ENCODE measurements around the gene ALDH16A1.

The ALDH16A1 gene

DNA sequence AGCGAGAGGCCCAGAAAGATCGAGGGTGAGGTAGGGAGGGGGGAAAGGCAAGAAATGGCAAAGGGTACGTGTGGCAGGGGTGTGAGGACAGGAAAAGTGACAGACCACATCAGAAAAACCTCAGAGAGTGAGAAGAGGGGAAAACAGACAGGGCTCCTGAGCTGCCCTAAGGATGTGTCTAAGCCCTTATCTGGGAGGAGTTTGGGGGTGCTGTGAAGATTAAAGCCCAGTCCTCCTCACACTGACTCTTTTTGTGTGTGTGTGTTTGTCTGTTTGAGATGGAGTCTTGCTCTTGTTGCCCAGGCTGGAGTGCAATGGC is 29.1 kb upstream of the ALDH16A1 start:
- no peak for DNase-seq (ENCODE audit: low read depth)

DNA sequence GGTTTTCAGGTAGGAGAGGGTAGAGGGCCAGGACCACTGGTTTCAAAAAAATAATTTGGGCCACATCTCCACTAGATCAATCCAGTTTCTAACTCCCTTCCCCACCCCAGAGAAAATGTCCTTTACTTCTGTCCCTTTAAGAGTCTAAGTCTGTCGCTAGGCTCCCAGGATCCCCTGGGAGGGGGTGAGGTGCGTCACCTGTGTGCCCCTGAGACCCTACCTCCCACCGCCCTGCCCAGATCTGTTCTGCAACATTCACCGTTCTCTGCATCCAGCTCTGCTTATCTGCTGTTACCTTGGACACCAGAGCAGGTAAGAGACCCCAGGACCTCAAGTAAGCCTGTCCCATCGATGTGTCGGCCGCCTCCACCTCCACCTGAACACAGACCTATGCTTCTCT is 27.8 kb upstream of the ALDH16A1 start, which contains the start of gene GFY:
GFY (plus strand) TSS at position 211 of the 400 bp plus-strand sequence. CDS start 1,043 bp downstream, outside the sequence.
- no peak for DNase-seq (ENCODE audit: low read depth)

- no peak for DNase-seq (ENCODE audit: low read depth)
Measured at GRCh38 chr19:49425922-49426592, 27.0 kb upstream of the ALDH16A1 start.

- DNase-seq (ENCODE audit: low read depth), result no peak
Measured at GRCh38 chr19:49427339-49427738, 25.7 kb upstream of the ALDH16A1 start.

DNA sequence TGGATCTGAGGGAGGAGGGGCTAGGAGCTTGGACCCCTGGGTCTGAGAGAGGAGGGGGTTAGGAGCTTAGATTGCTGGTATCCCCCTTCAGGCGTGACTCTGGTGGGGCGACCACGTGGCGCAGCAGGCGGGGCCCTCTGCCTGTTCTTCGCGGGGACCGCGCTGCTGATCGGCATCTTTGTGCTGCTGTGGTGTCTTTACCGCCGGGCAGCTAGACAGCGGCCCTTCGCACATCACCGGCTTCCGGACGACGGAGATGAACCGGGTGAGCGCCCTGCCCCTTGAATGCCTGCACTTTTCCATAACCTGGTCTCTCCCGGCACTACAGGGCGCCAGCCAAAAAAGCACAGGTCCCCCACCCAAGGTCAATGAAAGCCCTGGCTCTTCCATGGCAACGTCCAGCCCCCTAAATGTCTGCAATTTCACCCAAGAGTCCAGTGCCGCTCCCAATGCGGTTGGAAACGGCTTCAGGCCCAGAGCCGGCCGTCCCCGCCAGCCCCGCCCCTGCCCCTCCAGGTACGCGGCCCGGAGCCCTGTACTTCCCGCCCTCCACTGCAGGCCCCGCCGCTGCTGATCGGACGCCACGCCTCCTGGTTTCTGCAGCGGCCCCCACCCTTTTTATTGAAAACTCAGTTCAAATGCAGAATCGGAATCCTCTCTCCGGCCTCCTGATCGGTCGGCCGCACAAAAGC is 25.0 kb upstream of the ALDH16A1 start:
- no peak for DNase-seq (ENCODE audit: low read depth)

DNA sequence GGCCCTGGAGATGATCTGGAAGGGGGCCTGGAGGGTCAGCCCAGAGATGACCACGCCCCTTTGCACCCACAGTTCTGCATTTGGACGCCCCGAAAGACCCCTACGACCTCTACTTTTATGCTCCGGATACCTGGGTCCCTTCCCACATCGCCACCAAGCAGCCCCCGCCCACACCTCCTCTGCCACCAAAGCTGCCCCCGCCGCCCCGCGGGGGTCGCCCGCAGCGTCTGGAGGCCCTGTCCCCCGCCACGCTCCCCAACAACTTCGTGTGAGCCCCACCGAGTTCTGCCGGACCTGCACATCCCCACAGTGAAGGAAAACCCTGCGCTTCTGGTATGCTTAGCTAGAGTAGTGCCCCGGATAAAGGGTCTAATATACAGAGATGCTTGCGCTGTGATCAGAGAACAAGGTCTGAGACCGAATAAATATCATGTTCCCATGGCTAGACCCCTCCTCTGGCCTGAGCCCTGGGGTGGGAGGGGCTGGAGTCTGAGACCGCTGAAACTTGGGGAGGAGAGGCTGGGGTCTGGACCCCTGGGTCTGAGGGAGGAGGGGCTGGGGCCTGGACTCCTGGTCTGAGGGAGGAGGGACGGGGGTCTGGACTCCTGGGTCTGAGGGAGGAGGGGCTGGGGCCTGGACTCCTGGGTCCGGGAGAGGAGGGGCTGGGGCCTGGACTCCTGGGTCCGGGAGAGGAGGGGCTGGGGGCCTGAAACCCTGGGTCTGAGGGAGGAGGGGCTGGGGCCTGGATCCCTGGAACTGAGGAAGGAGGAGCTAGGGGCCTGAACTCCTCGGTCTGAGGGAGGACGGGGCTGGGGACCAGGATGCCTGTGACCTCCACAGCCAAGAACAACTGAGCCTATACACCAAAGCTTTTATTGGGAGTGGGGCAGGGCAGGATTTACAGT is 24.2 kb upstream of the ALDH16A1 start:
- no peak for DNase-seq (ENCODE audit: low read depth)

DNA sequence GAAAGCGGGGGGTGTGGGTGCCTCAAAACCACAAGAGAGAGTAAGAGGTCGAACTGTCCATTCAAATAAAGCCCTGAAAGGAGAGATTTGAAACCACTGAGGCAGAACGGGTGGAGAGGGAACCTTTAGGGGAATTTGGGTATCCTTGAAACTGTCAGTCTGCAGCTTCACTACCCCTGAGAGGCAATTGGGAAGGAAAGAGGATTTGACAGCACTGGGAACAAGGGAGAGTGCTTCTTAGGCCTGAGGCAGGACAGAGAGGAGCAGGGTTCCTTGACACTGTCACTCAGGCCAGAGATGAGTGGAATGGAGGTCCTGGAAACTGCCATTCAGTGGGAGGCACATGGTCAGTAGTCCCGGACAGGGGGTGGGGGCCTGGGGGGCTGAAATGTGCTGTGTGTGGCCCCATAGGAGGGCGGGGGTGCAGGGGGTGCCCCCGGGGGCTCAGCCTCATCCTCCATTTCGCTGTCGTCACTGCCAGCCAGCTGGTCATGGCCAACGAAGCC is 22.8 kb upstream of the ALDH16A1 start:
- DNase-seq (ENCODE audit: low read depth), result no peak

DNA sequence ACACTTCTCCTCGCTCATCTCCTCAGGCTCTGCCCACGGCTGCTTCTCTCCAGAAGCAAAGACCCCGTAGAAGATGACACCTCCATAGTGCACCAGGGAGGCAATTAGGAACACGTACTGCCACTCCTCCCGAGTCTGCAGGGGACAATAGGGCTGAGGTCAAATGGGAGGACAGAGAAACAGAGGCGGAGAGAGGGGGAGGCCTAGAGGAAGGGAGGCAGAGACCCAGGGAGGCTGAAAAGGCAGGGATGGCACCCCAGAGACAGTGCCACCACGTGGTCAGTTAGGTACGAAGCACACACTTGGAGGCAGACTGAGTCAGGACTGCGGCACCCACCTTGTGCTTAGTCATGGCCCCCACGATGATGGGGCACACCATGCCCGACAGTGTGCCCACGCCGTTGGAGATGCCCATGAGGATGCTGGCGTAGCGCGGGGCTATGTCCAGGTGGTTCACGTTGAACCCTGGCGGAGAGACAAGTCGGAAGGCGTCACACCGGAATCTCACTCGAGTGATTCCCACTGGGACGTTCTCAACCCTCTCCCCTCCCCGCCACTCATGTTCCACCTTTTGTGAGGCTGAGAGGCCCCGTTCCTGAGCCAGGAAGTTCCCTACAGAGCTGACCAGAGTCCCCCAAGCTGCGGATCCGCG is 22.2 kb upstream of the ALDH16A1 start:
- DNase-seq (ENCODE audit: low read depth), result no peak

DNA sequence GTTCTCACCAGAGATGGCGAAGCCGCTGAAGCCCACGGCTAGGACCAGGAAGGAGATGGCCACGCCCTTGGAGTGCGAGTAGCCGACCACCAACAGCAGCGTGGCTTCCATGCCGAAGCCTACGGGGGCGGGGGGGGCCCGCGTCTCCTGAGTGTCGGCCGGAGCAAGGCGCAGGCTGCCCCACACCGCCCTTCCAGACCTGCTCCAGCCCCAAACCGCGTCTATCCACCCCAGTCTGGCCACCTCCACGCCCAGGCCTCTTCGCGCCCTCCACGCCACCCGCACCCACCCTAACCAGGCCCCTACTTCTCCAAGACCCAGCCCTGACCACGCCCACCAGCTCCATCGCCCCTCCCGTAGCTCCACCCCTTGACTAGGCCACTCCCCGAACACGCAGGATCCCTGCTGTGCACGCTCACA is 21.7 kb upstream of the ALDH16A1 start:
- no peak for DNase-seq (ENCODE audit: low read depth)

DNA sequence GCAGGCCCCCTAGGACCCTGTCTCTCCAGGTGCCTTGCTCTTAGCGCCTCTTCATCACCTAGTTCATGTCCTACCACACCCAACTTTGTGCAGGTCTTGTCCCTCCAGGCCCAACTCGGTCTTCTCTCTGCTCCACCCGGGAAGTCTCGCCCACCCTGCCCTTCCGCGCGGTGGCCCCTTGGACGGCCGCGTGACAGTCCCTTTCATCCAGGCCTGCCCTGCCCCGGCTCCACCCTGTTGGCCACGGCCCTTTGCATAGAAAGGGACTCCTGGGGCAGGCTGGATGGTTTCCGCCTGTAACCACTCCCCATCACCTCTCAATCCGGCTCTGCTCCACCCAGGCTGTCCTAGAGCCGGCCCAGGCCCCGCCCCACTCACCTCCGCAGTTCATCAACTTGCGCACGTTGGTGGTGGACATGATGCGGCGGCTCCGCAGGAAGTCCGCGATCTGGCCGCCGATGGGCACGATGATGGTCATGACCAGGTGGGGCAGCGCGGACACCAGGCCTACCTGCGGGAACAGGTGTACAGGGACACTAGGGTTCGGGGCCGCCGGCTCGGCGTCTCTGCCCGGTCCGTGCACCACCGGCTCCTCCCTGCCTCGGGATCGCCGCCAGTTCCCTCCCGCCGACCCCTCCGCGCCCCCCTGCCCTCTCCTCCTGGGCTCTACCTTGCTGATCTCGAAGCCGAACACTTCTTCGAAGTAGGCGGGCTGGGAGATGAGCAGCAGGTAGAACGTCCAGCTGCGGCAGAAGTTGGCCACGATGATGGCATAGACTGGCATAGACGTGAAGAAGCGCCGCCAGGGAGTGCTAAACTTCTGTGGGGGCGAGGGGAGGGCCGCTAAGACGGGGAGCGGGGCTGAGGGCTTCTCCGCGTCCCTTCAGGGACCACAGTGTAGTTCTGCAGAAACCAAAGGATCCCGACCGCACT is 20.6 kb upstream of the ALDH16A1 start:
- no peak for DNase-seq (ENCODE audit: low read depth)

GRCh38 chr19:49433240-49433901 is 19.7 kb upstream of the ALDH16A1 start:
- DNase-seq (ENCODE audit: low read depth), result no peak

DNA sequence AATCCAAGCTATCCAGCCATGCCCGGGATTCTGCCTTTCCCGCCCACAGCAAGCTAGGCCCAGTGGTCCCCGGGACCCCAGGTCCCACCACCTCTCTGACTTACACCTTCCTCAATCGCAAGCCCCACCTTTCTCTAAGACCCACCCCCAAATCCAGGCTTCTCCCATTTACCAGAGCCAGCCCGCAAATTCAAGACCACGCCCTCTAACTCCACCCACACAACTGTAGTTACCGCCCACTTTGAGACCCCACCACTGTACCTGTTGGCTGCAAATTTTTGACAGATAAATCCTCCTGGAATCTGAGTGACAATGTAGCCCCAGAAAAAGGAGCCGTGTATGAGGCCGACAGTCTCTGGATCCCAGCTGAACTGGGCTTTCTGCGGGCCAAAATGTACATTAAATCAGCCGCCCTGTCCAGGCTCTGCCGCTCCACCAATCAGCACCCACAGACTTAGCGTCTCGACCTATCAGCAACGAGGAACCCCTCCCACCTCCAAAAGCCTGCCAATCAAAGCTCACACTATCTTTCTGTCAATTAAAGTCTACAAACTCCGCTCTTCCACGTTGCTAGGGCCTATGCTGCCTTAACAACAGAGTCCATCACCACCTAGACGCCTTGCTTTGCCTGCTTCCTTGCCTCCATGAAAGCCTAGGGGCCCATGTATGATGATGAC is 18.0 kb upstream of the ALDH16A1 start:
- DNase-seq (ENCODE audit: low read depth), result no peak

DNA sequence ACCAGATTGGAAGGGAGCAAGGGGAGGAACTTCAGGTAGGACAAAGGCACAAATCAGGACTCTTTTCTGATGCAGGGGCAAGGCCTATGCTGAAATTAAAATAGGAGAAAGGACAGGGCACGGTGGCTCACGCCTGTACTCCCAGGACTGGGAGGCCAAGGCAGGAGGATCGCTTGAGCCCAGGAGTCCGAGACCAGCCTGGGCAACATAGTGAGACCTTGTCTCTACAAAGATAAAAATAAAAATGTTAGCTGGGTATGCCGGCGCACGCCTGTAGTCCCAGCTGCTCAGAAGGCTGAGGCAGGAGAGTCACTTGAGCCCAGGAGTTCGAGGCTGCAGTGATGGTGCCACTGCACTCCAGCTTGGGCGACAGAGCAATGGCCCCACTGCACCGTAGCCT is 17.4 kb upstream of the ALDH16A1 start:
- no peak for DNase-seq (ENCODE audit: low read depth)

DNA sequence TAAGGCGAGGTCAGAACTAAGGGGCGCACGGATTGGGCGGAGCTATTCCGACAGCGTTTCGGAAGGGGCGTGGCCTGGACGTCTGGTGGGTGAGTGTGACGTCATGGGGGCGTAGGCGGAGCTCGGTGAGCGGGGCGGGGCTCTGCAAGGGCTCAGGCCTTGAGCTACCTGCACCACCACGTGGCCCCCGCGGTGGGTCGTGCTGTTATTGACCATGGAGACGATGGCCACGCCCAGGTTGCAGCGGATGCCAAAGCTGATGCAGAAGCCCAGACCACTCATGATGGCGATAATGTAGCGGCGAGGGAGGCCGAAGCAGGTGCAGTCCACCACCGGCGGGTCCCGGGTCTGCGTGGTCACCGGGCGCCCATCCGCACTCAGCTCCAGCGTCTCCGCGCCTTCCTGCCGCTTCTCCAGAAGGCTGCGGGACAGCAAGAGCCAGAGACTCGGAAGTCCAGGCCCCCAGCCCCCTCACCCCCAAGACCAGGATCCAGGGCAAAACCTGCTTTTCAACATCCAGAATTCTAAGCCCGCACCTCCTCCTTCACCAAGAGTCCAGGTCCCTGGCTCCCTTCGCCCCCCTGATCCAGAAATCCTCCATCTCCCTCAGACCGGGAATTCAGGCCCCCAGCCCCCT is 16.5 kb upstream of the ALDH16A1 start:
- DNase-seq (ENCODE audit: low read depth), result no peak

DNA sequence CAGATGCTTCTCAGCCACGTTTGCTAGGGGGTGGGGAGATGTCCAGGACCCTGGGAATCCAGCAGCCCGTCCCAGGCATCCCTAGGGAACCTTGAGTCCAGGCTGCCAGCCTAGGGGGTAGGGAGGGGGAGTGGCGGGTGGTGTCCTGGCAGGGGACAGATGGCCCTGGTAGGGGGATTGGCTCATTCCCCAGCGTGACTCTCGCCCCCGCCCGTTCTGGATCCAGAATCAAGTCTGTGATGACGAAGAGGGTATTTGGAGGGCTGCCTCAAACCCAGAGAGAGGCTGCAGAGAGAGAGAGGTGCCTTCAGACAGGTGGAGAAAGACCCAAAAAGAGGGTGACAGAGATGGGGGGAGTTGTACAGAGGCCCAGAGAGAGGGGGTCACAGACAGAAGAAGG is 15.8 kb upstream of the ALDH16A1 start:
- no peak for DNase-seq (ENCODE audit: low read depth)

DNA sequence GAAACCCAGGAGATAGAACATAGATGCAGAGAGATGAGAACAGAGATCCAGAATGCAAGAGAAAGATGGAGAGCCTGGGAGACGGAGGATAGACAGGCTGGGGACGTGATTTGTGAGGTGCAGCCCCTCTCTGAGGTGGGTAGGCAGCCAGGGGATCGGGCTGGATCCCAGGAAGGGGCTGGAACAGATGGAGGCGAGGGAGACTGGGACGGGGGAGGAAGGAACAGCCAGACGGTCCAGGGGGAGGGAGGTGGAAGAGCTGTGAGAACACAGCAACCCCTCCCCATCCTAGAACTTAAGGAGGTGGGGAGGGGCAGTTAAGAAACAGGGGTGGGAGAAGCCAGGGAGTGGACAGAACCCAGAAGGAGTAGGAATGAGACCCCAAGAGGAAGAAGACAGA is 14.8 kb upstream of the ALDH16A1 start:
- DNase-seq (ENCODE audit: low read depth), result no peak

DNA sequence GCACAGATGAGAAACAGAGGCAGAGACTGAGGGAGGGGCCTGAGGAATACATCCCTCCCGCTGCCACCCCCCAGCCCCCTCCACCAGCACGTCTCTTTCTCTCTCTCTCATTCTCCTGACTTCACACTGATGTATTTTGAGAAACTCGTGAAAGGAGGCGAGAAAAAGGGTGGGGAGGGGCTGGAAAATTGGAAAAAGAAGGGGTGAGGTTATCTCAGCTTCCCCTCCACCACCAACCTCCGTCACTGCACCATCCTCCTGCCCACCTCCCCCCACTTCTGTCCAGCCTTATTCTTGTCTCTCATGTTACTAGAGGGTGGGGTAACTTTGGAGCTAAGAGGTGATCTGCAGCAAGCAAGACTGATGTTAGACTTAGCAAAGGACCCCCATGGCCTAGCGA is 13.2 kb upstream of the ALDH16A1 start:
- no peak for DNase-seq (ENCODE audit: low read depth)

GRCh38 chr19:49440439-49441209 is 12.4 kb upstream of the ALDH16A1 start:
- no peak for DNase-seq (ENCODE audit: low read depth)

All from stimulated activated CD4-positive, alpha-beta T cell treated with anti-CD3 and anti-CD28 coated beads, Interleukin-2, amount 100 ng/mL, for 4 hours (primary cell).